Measurements from ENCODE around the gene IL2RA.
"Not testable (repeated sequence)": the region's sequence is repeated elsewhere in the genome, so short reads cannot be mapped to it uniquely, and the experiment has no call there.

IL2RA gene

DNA sequence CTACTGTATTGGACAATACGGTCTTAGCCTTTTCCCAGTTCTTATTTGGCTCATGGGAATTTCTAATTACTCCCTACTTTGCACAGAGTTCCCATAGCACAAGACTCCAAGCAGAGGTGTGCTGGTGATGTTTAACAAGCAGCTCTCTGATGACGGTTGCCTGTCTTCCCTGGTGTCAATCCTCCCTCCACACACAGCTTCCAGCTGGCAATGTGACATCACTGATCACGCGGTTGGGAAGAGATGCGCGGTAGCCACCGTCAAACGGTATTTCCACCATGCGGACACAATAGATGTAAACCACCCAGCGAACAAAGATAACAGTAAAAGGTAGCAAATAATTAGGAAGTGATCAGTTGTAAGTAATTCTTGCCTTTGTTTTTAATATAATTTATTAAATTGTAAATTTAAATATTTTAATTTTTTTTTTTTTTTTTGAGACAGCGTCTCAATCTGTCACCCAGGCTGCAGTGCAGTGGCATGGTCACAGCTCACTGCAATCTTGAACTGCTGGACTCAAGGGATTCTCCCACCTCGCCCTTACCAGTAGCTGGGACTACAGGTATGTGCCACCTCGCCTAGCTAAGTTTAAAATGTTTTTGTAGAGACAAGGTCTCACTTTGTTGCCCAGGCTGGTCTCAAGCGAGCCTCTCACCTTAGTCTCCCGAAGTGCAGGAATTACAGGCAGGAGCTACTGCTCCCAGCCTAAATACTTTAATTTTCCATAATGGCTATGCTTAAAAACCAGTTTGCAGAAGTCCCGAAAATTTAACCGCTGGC lies 48.6 kb downstream of the IL2RA start:
- no peak for DNase-seq (ENCODE audit: low read depth in 2 of 2)

DNA sequence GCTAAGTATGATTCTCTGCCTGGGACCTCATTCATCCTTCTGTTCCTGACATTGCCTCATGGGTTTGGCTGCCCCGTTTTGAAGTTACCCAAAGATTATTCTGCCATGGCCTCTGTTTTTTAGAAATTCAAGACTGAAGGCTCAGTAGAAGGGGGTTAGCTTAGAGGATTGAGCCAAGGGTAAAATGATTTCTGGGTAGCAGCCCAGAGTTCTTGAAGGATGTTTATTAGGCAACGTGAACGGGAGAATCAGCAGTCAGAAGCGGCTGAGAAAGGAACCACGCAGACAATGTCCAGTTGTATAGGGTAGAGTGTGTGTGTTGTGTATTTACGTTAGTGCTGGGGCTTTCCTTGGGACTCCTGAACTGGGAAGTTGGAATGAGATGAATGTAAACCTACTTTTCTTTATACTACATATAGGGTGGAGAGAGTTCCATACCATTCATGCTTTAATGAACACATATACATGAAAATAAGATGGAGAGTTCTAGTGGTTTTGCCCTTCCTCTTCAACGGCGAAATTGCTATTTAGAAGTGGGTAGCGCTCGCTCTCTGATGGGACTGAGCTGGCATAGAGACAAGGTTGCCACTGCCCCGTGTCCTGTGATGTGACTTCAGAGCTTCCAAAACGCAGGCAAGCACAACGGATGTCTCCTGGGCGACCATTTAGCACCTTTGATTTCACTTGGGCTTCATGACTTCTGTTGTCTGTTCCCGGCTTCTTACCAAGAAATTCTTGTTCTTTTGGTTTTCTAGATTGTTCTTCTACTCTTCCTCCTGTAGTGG lies 49.9 kb downstream of the IL2RA start:
- DNase-seq (ENCODE audit: low read depth in 2 of 2) = no peak

DNA sequence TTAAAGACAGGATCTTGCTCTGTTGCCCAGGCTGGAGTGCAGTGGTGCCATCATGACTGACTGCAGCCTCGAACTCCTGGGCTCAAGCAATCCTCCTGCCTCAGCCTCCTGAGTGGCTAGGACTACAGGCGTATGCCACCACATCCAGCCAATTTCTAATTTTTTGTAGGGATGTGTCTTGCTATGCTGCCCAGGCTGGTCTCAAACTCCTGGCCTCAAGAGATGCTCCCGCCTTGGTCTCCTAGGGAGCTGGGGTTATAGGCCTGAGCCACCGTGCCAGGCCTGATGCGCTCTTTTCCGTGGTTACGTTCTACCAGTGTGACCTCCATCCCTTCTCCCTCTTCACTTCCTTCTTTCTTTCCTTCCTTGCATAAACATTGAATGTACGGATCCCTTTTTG lies 50.6 kb downstream of the IL2RA start:
- no peak for DNase-seq (ENCODE audit: low read depth in 2 of 2)

DNA sequence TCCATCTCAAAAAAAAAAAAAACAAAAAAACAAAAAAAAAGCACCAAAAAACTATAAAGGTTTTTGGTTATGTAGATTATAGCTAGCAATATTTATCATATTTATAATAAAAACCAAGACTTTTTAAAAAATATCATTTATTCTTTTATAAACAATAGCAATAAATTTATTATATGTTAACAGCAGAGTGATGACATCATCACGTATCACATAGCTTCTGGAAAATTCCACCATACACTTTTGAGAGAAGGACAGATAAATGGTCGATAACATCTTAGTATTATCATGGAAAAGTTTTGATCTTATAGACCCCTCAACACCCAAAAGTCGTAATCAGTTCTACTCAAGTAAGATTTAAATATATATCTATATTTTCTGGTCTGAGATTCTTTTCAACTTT lies 51.6 kb downstream of the IL2RA start:
- DNase-seq (ENCODE audit: low read depth in 2 of 2) = no peak

DNA sequence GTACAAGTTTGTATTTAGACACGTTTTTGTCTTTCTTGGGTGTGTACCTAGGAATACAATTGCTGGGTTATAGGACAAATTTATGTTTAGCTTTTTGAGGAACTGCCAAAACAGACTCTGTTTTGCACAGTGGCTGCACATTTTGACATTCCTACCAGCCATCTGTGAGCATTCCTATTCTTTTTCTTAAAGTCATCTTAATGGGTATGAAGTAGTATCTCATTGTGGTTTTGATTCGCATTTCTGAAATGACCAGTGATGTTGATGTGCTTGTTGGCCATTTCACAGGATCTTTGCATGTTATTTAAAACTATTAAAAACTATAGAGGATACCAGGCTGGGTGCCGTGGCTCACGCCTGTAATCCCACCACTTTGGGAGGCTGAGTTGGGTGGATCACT lies 52.2 kb downstream of the IL2RA start:
- no peak for DNase-seq (ENCODE audit: low read depth in 2 of 2)

GRCh38 chr10:6009150-6009549 lies 53.0 kb downstream of the IL2RA start:
- DNase-seq (ENCODE audit: low read depth in 2 of 2) = no peak

- DNase-seq (ENCODE audit: low read depth in 2 of 2) = no peak
These were observed 53.5 kb downstream of the IL2RA start for GRCh38 chr10:6008497-6009142.

DNA sequence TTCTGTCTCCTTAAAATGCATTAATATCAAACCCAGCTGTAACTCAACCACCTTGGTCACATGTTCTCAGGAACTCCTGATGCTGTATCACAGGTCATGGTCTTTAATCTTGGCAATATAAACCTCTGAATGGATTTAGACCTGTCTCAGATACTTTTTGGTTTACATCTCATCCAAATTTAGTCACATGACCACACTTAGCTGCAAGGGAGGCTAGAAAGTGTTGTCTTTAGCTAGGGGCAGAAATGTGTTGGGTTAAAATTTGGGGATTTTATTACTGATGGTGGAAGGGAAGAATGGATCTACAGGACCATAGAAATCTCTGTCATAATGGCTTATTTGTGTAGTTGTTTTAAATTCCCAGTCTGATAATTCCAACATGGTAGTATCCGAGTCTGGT lies 55.2 kb downstream of the IL2RA start:
- no peak for DNase-seq (ENCODE audit: low read depth in 2 of 2)

DNA sequence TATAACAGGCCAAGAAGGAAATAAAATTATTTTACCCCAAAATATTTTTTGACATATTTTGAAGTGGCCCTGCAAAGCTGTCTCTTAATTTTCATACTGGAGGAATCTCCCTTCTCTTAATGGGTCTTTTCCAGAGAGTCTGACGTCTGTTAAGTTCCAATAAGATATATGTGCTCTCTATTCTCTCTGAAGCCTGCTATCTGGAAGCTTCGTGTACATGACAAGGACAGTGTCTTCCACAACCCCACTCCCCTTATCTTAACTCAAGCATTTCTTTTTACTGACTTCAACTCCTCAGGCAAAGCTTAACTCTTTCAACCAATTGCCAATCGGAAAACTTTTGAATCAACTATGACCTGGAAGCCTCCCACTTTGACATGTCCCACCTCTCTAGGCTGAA lies 55.6 kb downstream of the IL2RA start:
- no peak for DNase-seq (ENCODE audit: low read depth in 2 of 2)

DNA sequence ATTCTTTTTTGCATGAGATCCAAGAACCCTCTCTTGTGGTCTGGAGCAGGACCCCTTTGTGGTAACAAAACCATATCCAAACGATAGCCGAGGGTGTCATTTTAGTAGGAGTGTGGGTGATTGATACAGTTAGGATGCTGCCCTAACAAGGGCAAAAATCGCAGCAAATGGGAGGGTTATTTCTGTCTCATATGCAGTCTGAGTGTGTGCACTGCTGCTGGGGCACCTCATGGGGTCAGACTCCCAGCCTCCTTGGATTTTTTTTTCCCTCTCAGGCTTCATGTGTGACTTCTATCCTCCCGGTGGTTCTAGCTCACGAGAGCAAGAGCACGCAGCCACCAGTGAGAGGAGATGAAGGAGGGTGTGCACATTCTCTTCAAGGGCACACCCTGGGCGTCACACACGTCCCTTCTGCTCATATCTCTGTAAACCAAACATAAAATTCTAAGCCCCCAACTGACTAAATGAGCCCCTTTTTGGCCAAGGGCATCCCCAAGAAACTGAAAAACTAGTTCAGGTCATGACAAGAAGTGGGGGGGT lies 56.2 kb downstream of the IL2RA start:
- DNase-seq (ENCODE audit: low read depth in 2 of 2) = no peak

GRCh38 chr10:6005161-6005804 lies 56.9 kb downstream of the IL2RA start:
- DNase-seq (ENCODE audit: low read depth in 2 of 2) = not testable (repeated sequence)

GRCh38 chr10:6002809-6003510 lies 59.2 kb downstream of the IL2RA start:
- no peak for DNase-seq (ENCODE audit: low read depth in 2 of 2)

GRCh38 chr10:5999440-6000165 lies 62.6 kb downstream of the IL2RA start:
- no peak for DNase-seq (ENCODE audit: low read depth in 2 of 2)

GRCh38 chr10:5996696-5997095 lies 65.5 kb downstream of the IL2RA start:
- DNase-seq (ENCODE audit: low read depth in 2 of 2) = no peak

DNA sequence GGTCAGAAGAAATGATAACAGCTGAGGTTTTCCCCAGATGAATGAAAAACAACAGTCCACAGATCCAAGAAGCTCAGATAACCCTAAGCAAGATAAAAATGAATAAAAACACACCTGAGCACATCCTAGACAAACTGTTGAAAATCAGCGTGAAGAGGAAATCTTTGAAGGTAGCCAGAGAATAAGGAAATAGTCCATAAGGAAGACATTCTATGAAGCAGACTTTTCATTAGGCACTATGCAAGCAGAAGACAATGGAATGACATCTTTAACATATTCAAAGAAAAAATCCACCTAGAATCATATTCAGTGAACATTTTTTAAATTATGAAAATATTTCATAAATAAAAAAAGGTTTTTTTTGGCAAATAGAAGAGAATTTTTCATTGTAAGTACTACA lies 69.8 kb downstream of the IL2RA start:
- no peak for DNase-seq (ENCODE audit: low read depth in 2 of 2)

GRCh38 chr10:5991708-5992107 lies 70.5 kb downstream of the IL2RA start:
- no peak for DNase-seq (ENCODE audit: low read depth in 2 of 2)

GRCh38 chr10:5989756-5990155 lies 72.4 kb downstream of the IL2RA start:
- DNase-seq (ENCODE audit: low read depth in 2 of 2) = no peak

- DNase-seq (ENCODE audit: low read depth in 2 of 2) = no peak
These were observed 73.7 kb downstream of the IL2RA start for GRCh38 chr10:5988336-5988920.

GRCh38 chr10:5987747-5988146 lies 74.4 kb downstream of the IL2RA start:
- no peak for DNase-seq (ENCODE audit: low read depth in 2 of 2)

GRCh38 chr10:5985029-5985428 lies 77.1 kb downstream of the IL2RA start:
- no peak for DNase-seq (ENCODE audit: low read depth in 2 of 2)
